GM18909 (cell line): ENCODE results near the gene CHST3.
"Not testable (repeated sequence)": the region's sequence is repeated elsewhere in the genome, so short reads cannot be mapped to it uniquely, and the experiment has no call there.

ENCODE experiments used
- ATAC-seq: cut with Tn5 transposase; IDR thresholded peaks from one replicate; pipeline ENCODE4 v1.9.1; 2021; ENCODE audit warnings: mild to moderate bottlenecking; ENCODE audit not compliant: unreplicated experiment, poor library complexity

The CHST3 gene

DNA sequence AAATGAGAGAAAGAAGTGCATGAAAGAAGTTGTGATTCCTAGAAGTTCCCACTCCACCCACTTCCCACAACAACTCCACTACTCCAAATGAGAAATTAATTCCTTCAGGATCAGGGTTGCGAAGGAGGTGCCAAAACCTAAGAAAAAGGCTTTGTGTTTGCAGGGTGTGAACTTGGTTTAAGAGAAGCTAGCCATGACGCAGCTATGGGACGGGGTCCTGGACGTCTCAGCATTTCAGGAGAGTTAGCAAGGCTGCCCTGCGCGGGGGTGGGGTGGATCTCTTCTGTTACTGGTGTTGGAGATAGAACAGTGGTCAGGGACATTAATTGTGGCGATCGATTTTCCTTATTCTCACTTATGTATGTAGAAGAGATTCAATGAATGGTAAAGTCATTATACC is 61.2 kb downstream of the CHST3 start:
- ATAC-seq: no peak

DNA sequence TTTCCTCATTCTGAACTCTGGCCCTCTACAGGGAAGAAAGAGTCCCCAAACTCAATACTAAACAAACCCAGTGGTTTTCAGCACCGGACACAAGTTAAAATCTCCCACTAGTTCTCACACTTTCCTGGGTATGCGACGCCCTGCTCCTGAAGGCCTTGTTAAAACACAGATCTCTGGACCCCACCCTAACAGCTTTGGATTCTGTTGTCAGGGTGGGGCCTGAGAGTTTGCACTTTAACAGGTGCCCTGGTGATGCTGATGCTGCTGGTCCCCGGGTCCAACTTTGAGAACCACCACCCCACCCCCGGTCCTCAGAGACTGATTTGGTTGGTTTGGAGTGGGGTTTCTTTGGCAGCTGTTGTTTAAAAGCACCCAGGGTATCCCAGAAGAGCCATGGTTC is 61.6 kb downstream of the CHST3 start:
- no peak for ATAC-seq

DNA sequence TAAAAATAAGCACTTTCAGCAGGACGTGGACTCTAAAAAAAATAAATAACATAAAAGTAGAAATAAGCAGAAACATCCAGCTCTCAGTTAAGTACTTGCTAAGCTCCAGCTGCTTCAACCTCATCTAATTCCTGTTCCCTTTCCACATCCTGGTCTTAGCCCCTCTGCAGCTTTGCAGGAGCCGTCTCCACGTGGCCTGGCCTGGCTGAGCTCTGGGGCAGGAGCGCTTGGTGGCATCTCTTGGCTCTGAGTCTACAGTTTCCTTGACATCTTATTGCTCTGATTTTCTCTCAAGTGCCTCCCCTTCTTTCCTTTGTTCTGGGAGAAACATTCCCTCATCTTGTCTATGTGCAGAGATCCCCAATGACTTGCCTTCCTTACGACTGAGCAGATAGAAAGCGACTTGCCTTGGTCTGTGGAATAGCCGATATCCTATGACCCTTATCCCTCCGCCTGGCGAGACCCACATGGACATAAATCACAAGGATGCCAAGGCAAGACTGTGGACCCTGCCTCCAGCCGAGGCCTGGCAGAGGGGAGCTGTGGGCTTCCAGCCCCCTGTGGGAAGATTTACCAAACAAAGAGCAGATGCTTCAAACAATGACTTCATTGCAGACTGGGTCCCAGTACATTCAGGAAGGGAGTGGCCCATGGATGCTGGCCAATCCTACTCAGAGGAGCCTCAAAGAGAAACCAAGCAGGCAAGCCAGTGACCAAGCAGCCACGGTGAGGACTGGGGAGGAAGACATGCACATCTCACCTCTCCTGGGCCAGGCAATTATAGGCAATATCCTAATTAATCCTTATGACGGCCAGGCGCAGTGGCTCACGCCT is 62.3 kb downstream of the CHST3 start:
- ATAC-seq: no peak

DNA sequence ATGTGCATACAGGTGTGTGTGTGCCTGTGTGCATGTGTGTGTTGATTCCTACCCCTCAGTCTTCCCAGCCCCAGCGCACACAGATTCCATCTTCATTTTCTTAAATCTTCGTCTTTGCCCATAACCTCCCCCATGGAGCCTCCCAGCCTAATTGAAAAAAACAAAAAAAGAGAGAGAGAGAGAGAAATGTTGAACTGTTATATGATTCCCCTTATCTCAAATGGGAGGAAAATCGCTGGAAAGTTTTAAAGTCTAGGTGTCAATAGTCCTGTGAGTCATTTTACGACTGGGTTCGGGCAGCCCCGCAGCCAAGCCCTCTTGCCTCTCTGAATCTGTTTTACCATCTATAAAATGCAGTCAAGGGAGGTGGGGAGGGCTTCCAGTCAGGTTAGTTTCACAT is 63.3 kb downstream of the CHST3 start:
- no peak for ATAC-seq

DNA sequence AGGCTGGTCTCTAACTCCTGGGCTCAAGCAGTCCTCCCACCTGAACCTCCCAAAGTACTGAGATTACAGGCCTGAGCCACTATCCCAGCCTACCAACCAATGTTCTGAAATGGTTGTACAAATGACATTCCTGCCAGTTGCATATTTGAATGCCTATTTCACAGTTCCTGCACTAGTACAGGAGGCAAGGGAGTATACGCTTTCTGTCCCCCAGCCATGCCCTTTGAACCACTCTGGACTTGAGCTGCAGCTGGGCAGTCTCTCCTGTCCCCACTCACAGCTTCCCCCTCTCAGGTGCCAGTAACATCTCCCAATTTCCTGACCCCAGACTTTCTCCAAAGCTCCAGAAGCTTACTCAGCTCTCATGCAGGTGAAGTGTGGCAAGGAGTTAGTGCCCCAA is 65.2 kb downstream of the CHST3 start:
- no peak for ATAC-seq

DNA sequence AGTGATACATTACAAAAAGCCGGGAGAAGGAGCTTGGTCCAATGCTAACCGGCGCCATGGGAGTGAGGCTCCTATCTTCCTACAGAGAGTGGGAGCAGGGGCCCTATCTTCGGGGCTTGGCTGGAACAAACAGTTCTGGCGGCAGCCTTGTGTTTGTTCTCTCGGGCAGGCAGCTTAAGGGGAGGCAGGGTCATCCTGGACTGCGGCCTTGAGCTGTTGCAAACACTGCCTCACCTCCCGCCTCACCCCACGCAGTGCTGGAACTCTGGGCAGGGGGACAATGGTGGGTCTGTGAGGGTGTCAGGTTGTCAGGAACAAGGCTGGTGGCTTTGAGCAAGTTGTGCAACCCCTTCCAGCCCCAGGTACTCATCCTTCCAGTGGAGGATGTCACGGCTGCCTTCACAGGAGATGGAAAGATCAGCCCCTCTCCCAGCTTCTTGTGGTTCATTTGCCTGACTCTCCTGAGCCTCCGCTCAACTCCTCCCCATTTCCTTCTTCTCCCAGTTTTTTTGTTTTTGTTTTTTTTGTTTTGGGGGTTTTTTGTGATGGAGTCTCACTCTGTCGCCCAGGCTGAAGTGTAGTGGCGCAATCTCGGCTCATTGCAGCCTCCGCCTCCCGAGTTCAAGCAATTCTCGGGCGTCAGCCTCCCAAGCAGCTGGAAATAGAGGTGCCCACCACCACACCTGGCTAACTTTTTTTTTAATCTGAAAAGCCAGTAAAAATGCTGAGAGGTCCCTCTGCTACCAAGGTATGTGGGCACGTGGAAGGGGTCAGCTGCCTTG is 66.8 kb downstream of the CHST3 start:
- no peak for ATAC-seq

DNA sequence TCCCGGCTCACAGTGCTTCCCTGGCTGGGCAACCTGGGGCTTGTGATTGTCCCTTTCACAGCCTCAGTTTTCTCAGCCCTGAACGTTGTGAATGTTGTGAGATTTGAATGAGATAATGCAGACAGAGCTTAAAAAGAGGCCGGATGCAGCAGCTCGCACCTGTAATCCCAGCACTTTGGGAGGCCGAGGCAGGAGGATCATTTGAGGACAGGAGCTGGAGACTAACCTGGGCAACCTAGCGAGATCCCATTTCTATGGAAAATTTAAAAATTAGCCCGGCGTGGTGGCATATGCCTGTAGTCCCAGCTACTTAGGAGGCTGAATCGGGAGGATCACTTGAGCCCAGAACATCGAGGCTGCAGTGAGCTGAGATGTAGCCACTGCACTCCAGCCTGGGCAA is 67.5 kb downstream of the CHST3 start:
- no peak for ATAC-seq

DNA sequence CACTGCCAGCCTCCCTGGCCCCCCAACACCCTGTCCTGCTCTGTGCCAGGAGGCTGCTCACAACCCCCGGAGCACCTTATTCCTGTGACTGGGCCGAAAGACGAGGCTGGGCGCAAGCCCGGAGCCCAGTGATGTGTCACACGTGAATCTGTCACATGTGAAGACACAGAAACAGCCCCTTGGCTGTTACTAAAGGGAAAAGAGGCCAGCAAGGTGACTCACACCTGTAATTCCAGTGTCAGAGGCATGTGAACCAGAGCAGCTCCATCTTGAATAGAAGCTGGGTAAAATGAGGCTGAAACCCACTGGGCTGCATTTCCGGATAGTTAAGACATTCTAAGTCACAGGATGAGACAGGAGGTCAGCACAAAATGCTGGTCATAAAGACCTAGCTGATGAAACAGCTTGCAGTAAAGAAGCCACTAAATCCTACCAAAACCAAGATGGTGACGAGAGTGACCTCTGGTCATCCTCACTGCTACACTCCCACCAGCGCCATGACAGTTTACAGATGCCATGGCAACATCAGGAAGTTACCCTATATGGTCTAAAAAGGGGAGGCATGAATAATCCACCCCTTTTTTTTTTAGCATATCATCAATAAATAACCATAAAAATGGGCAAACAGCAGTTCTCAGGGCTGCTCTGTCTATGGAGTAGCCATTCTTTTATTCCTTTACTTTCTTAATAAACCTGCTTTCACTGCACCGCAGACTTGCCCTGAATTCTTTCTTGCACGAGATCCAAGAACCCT is 68.4 kb downstream of the CHST3 start:
- ATAC-seq: not testable (repeated sequence)

DNA sequence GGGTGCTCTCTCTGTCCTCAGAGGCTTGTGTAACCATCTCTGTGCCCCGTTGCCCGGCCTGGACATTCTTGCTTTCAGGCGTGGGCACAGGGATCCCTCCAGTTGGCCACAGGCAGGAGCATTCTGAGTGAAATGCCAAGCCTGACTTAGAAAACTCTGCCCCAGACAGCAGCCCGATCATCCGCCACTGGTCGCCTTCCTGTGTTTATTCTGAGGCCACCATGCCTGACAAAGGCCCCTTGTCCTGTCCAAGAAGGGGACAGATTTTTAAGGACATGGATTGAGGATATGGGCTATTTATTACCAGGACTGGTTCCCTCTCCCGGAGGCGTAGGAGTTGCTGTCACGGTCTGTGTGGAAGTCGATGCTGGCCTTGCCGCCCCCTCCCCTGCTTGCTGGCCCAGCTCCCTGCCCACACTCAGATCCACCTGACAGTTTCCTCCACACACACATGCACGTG is 69.9 kb downstream of the CHST3 start:
- ATAC-seq: no peak

DNA sequence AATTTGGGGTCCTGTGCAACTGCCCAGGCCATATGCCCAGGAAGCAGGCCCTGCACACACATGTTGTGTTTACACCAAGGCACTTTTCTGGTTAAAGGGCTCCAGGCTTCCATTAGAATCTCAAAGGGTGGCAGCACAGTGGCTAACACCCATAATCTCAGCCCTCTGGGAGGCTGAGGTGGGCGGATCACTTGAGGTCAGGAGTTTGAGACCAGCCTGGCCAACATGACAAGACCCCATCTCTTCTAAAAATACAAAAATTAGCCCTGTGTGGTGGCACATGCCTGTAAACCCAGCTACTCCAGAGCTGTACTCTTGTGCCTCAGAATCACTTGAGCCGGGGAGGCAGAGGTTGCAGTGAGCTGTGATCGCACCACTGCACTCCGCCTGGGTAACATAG is 70.6 kb downstream of the CHST3 start:
- no peak for ATAC-seq

DNA sequence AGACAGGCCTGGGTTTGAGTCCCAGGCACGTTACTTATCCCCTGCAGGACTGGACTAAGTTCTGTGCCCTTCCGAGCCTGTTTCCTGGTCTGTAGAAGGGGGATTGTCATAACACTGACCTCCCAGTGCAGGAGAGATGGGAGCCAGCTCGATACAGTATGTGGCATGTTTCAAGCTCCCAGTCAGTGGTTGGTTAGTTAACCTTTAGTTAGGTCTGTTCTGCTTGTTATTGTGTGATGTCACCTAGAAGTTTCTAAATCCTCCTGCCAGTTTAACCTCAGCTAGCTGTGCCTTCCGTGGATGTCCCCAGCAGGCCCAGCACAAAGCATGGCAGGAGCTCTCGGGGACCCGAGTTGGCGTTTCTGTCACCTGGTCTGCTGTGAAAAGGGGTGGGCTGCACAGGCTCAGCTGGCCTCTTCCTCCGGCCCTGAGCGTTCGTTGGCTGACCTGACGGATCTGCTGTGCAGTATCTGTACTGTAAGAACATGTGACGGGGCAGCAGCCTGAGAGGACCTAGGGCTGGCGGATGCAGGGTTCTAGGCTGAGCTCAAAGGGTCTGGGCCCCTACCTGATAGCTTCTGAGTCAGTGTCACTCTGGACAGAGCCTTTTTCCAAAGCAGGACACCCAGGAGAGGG is 71.2 kb downstream of the CHST3 start:
- no peak for ATAC-seq

DNA sequence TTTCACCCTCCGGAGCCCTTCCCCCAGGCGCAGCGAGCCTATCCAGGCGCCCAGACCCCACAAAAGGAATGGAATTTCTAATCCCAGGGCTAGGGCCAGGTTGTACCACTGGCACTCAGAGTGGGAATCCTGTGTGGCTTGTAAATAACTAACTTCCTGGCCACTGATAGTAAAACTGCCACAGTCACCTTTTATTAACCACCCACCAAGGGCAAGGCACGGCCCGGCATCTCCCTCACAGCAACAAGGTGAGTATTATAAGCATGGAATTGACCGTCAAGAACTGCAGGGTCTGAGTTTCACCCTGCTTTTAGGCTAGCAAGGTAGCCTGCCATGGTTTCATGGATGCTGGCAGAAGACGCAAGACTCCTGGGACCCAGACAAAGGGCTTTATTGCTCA is 73.1 kb downstream of the CHST3 start:
- ATAC-seq: no peak

DNA sequence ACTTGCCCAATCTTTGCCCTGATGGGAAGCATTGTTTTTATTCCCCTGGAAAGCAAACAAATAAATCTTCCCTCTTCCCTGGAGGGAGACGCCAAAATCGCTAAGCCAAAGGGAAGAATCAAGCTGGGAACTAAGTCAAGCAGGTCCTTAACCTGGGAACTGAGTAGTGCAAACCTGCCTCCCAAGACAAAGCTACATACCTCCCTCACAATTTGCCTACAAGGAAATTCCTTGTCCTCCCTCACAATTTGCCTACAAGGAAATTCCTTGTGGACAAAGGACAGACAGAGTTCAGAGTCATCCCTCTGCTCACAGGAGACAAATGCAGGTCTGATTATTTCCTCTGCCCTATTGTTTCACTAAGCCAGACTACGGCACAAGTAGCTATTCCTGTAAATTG is 73.6 kb downstream of the CHST3 start:
- no peak for ATAC-seq

DNA sequence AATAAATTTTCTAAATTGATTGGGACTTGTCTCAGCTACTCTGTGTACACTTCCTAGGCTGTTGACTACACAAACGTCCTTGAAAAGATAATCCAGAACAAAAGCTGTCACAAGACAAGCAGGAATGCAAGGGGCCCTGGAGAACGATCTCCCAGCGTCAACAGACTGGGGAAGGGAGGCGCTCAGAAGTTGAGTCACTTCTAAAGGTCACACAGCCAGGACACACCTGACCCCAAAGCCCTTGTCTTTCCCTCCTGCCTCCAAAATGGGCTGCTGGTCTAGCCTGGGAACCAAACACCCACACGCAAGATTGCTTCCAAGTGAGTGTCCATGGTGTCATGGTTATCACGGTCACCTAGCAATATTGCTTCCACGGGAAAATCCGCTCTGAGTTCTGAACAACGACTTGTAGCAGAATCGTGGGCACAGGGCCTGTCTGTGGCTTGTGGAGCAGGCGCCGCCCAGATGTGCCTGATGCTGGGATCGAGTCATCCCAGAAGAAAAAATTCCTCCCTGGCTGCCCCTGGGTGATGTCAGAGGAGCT is 74.3 kb downstream of the CHST3 start:
- ATAC-seq: no peak

DNA sequence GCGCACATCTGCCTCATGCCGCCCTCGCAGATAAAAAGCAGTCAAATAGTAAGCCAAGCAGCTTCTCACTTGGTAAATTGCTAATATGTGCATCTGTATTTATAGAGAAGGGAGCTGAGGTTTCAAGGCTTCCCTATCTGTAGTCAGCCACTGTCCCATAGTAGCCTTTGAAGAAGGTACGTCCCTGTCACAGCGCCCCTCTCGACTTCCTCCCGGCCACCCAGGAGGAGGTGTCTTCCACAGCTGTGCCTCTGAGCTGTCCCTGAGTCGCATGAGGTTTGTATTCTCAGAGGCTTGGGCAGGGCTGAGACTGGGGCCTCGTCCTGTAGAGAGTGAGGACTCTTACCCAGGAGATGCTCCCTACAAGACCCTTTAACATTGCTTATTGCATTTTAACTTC is 75.2 kb downstream of the CHST3 start:
- no peak for ATAC-seq

DNA sequence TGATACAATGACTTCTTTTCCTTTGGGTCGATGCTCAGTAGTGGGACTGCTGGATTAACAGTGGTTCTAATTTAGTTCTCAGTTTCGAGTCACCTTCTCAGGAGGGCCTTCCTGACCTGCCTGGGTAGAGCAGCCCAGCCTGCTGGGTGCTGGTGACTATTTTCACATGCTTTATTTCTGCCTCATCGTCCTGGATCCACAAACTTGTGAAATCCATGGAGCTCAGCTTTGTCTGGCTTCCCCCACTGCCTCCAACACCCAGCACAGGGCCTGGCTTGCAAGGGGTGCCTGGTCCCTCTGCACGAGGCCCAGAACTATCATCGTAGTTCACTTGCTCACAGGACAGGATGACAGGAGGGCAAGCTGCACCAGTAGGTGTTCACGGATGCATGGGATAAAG is 77.3 kb downstream of the CHST3 start:
- no peak for ATAC-seq

DNA sequence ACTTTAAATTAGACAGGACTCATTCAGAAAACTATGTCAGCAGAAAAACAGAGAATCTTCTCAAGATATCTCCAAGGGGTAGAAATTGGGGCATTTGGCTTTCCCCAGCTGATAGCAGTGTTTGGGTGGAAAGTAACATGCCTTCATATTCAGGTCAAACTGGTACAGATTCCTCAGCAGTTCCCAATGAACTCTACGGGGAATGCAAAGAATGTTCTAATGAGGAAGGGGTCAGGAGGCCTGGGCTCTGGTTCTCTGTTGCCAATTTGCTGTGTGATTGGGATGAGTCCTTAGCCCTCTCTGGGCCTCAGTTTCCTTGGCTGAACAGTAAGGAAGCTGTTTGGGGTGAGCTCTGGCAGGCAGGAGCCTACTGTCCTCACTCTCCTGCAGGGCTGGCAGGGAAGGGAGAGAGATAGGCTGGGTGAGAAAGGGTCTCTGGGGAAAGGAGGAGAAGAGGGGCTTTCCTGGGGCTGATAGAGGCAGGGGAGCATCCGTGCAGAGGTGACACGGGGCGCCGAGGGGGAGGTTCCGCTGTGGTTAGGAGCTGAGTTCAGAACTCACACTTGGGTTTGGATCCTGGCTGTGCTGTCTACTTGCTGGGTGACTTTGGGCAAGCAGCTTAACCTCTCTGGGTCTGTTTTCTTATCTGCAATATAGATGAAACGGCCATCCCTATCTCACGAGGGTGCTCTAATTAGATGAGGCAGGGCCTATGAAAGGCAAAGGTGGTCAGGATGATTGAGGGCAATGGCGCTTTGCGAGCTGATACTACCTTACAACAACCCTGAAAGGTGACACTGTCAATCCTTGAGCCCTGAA is 79.0 kb downstream of the CHST3 start:
- no peak for ATAC-seq

DNA sequence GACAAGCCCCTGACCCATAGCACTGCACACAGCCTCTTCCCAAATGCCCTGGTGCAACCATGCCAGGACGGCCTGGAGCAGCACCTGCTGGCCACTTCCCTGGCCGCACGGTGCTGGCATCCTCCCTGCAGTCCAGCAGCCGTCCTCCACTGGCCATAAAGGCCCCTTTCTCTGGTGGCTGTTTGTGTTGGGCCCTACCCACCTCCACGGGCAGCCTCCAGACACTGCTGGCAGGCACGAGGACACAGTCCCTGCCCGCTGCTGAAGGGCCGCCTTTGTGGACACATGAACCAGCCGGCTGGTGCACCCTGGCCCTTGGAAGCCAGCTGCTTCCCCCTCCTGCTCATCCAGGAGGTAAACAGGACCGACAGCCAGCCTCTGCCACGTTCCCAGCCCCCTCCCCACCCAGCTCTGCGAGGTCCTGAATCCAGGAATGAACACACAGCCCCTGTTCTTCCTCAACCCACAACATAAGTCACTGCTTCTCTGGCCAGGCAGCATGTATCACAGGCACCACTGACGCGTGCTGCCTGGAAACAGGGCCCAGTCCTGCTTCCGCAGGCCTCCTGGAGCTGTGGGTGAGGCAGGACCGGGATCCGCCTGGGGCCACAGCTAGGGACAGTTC is 80.3 kb downstream of the CHST3 start:
- no peak for ATAC-seq

DNA sequence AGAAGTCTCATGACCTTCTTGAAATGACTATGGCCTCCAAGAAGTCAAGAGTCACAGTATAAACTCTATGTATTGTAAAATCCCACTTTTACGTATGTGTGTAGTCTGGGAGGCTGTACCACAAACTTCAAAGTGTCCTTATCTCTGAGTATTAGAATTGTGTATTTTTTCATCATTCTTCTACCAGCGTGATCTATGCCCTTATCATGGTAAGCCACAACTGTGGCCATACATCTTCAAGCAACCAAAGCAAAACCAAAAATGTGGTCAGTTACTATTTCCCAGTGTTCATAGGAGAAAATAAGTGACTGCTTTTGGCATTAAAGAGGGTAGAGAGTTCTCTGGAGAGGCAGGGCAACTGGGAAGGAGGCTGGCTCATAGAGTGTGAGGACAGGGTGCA is 81.4 kb downstream of the CHST3 start:
- no peak for ATAC-seq
